ENCODE data around the gene SORCS2. TPM values are rescaled to one million over a fixed set of nuclear protein-coding genes. Genes with fewer than 3 reads are reported as not detected.

SORCS2 gene
- total RNA-seq, 2 donors from 2014 or later: 0.54 to 0.74 TPM

- no peaks in the 10 kb centered on the region for H3K27me3 ChIP-seq
- H3K4me3 ChIP-seq: no peak overlapping the region
- no peak overlapping the region for H3K27ac ChIP-seq
- intact Hi-C loops (cut with DNase I): no loop called here
- no peaks in the 10 kb centered on the region for H3K36me3 ChIP-seq
- no peaks in the 10 kb centered on the region for H3K4me1 ChIP-seq
- no peaks in the 10 kb centered on the region for H3K9me3 ChIP-seq
- H3K9ac ChIP-seq (ENCODE audit: low read depth in 2 of 2, low read length in 2 of 2): no peak overlapping the region
- TF ChIP-seq, protein P1, sequence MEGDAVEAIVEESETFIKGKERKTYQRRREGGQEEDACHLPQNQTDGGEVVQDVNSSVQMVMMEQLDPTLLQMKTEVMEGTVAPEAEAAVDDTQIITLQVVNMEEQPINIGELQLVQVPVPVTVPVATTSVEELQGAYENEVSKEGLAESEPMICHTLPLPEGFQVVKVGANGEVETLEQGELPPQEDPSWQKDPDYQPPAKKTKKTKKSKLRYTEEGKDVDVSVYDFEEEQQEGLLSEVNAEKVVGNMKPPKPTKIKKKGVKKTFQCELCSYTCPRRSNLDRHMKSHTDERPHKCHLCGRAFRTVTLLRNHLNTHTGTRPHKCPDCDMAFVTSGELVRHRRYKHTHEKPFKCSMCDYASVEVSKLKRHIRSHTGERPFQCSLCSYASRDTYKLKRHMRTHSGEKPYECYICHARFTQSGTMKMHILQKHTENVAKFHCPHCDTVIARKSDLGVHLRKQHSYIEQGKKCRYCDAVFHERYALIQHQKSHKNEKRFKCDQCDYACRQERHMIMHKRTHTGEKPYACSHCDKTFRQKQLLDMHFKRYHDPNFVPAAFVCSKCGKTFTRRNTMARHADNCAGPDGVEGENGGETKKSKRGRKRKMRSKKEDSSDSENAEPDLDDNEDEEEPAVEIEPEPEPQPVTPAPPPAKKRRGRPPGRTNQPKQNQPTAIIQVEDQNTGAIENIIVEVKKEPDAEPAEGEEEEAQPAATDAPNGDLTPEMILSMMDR (IDR thresholded peaks at IDR 0.05): no peak
- DNase-seq: no peak
These were observed 105.5 kb downstream of the SORCS2 start for GRCh38 chr4:7297881-7298280.

GRCh38 chr4:7298619-7299009 is 106.3 kb downstream of the SORCS2 start:
- H3K27ac ChIP-seq: no peak overlapping the region
- H3K9me3 ChIP-seq: no peaks in the 10 kb centered on the region
- intact Hi-C loops (cut with DNase I): no loop called here
- TF ChIP-seq, protein P1 (IDR thresholded peaks at IDR 0.05): no peak
- H3K36me3 ChIP-seq: no peaks in the 10 kb centered on the region
- H3K27me3 ChIP-seq: no peaks in the 10 kb centered on the region
- no peak for DNase-seq
- no peak overlapping the region for H3K4me3 ChIP-seq
- no peak overlapping the region for H3K9ac ChIP-seq (ENCODE audit: low read depth in 2 of 2, low read length in 2 of 2)
- H3K4me1 ChIP-seq: no peaks in the 10 kb centered on the region

- H3K9ac ChIP-seq (ENCODE audit: low read depth in 2 of 2, low read length in 2 of 2): no peak overlapping the region
- no peak overlapping the region for H3K27ac ChIP-seq
- H3K4me1 ChIP-seq: no peaks in the 10 kb centered on the region
- no peaks in the 10 kb centered on the region for H3K27me3 ChIP-seq
- intact Hi-C loops (cut with DNase I): no loop called here
- no peak for DNase-seq
- no peak overlapping the region for H3K4me3 ChIP-seq
- H3K36me3 ChIP-seq: no peaks in the 10 kb centered on the region
- TF ChIP-seq, protein P1 (IDR thresholded peaks at IDR 0.05): no peak
- H3K9me3 ChIP-seq: no peaks in the 10 kb centered on the region
These were observed 106.9 kb downstream of the SORCS2 start for GRCh38 chr4:7299010-7299907.

GRCh38 chr4:7299908-7300710 is 107.8 kb downstream of the SORCS2 start:
- no peak overlapping the region for H3K4me3 ChIP-seq
- no peak for DNase-seq
- TF ChIP-seq, protein P1 (IDR thresholded peaks at IDR 0.05): no peak
- no peaks in the 10 kb centered on the region for H3K9me3 ChIP-seq
- no peak overlapping the region for H3K9ac ChIP-seq (ENCODE audit: low read depth in 2 of 2, low read length in 2 of 2)
- no peak overlapping the region for H3K27ac ChIP-seq
- intact Hi-C loops (cut with DNase I): no loop called here
- H3K27me3 ChIP-seq: no peaks in the 10 kb centered on the region
- H3K36me3 ChIP-seq: no peaks in the 10 kb centered on the region
- H3K4me1 ChIP-seq: no peaks in the 10 kb centered on the region

DNA sequence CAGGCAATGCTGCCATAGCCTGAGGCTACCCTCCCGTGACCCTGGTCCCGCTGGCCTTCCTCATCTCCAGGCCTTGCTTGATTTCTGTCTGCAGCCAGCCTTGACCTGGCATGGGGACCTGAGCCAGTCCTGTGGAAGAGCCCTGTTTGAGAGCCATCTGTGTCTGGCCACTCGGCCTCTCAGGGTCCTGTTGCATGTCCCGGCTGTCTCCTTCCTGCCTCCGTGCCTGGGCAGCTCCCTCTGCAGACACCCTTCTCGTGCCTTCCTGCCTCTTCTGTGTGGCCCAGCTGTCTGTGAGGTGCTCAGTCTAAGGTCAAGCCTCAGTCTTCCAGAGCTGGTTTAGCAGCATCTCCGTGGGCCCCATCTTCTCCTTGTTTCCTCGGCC is 108.4 kb downstream of the SORCS2 start:
- Histone ChIP-seq H3K9ac (ENCODE audit: low read depth in 2 of 2, low read length in 2 of 2) (no peak overlapping the region), H3K9me3 (no peaks in the 10 kb centered on the region), H3K4me1 (no peaks in the 10 kb centered on the region), H3K27ac (no peak overlapping the region), H3K36me3 (no peaks in the 10 kb centered on the region), H3K27me3 (no peaks in the 10 kb centered on the region), H3K4me3 (no peak overlapping the region)
- no peak for DNase-seq
- TF ChIP-seq, protein P1 (IDR thresholded peaks at IDR 0.05): no peak
- intact Hi-C loops (cut with DNase I): no loop called here
